ENCODE results near the gene PCED1B.

Gene PCED1B

GRCh38 chr12:47067771-47068431, 11.5 kb upstream of the PCED1B start:
- DNase-seq, result no peak

- DNase-seq, result no peak
These were observed 10.9 kb upstream of the PCED1B start for GRCh38 chr12:47068539-47068938.

GRCh38 chr12:47070310-47070709, 9.1 kb upstream of the PCED1B start:
- no peak for DNase-seq

- peak; percentile 76 for DNase-seq
These were observed 8.1 kb upstream of the PCED1B start for GRCh38 chr12:47071241-47071852.

- no peak for DNase-seq
These were observed 5.5 kb upstream of the PCED1B start for GRCh38 chr12:47073951-47074350.

GRCh38 chr12:47074757-47075156, 4.7 kb upstream of the PCED1B start:
- DNase-seq, result no peak

GRCh38 chr12:47075192-47076084, 4.0 kb upstream of the PCED1B start:
- no peak for DNase-seq

- DNase-seq, result no peak
These were observed 2.0 kb upstream of the PCED1B start for GRCh38 chr12:47077206-47078085.

GRCh38 chr12:47078086-47078395, 1.4 kb upstream of the PCED1B start:
- DNase-seq, result no peak

GRCh38 chr12:47078733-47079467, 521 bp upstream of the PCED1B start:
- peak; percentile 56 for DNase-seq

GRCh38 chr12:47079981-47080724, 732 bp downstream of the PCED1B start:
- DNase-seq, result peak; percentile 59

GRCh38 chr12:47080725-47081502, 1.5 kb downstream of the PCED1B start:
- DNase-seq, result peak; percentile 66

- no peak for DNase-seq
These were observed 2.9 kb downstream of the PCED1B start for GRCh38 chr12:47082283-47082682.

- DNase-seq, result peak; percentile 53
These were observed 3.6 kb downstream of the PCED1B start for GRCh38 chr12:47082796-47083621.

GRCh38 chr12:47084172-47084571, 4.8 kb downstream of the PCED1B start:
- DNase-seq, result no peak

GRCh38 chr12:47085815-47086252, 6.4 kb downstream of the PCED1B start:
- peak; percentile 71 for DNase-seq

- no peak for DNase-seq
These were observed 7.8 kb downstream of the PCED1B start for GRCh38 chr12:47087088-47087688.

GRCh38 chr12:47088021-47088944, 8.9 kb downstream of the PCED1B start:
- DNase-seq, result no peak
